Inflammatory macrophage (primary cell): ENCODE measurements around the gene CCDC170.

ENCODE experiments used
- DNase-seq, 2 donors: peaks; one replicate each; pipeline ENCODE4 v3.0.0-alpha.2; 2020 to 2022

The CCDC170 gene

GRCh38 chr6:151659212-151659611 lies 165.4 kb downstream of the CCDC170 start:
- no peak for DNase-seq

GRCh38 chr6:151661509-151661908 lies 167.7 kb downstream of the CCDC170 start:
- no peak for DNase-seq

GRCh38 chr6:151661928-151662327 lies 168.1 kb downstream of the CCDC170 start:
- DNase-seq = no peak

GRCh38 chr6:151663559-151663958 lies 169.7 kb downstream of the CCDC170 start:
- DNase-seq = no peak

GRCh38 chr6:151664390-151664789 lies 170.6 kb downstream of the CCDC170 start:
- DNase-seq = no peak

- no peak for DNase-seq
These were observed 171.5 kb downstream of the CCDC170 start for GRCh38 chr6:151665329-151665728.

GRCh38 chr6:151666526-151666925 lies 172.7 kb downstream of the CCDC170 start:
- DNase-seq = no peak

- DNase-seq = no peak
These were observed 175.4 kb downstream of the CCDC170 start for GRCh38 chr6:151669208-151669560.

- no peak for DNase-seq
These were observed 176.3 kb downstream of the CCDC170 start for GRCh38 chr6:151670116-151670515.
